HCT116 (cell line): ENCODE measurements around the gene SNTG2. TPM values are rescaled to one million over a fixed set of nuclear protein-coding genes. Genes with fewer than 3 reads are reported as not detected.

Source experiments
- ATAC-seq: fragments of 200-7000 bp; cut with Tn5 transposase; 2 replicates; pipeline ENCODE4 v1.9.1; 2020; ENCODE audit warnings: mild to moderate bottlenecking, moderate library complexity
- BruUV-seq: library from RNA; stranded (reverse); fragments of 400-500 nt; replicated peaks from 2 replicates; lab custom pipeline; 2021; lab: Mats Ljungman, UMichigan
- CTCF ChIA-PET: fragments of 300-600 bp; sonication (Branson Sonifier 250); formaldehyde crosslinking; loops from one replicate; lab custom pipeline; 2021; ENCODE audit warnings: antibody characterized with exemption; lab: Charles Lee
- POLR2A ChIA-PET: fragments of 300-600, 350-600 bp; sonication (Branson Sonifier 250); formaldehyde crosslinking; loops from one replicate; lab custom pipeline; 2021; ENCODE audit warnings: antibody characterized with exemption; lab: Charles Lee
- RAD21 ChIA-PET, 2 experiments: fragments of 300-600 bp; sonication (Branson Sonifier 250); formaldehyde crosslinking; loops; one replicate each; lab custom pipeline; 2023; ENCODE audit warnings: low total read pairs in 2 of 2; ENCODE audit not compliant: uncharacterized antibody in 2 of 2, unreplicated experiment in 2 of 2, low non-redundant PET in 1 of 2; lab: Charles Lee
- DNase-seq: peaks from one replicate; pipeline ENCODE4 v3.0.0-alpha.2; 2010; ENCODE audit warnings: low read depth, low spot score
- H2AFZ ChIP-seq: fragments of 200-600 bp; shearing (Covaris generic), sonication (generic); 2 replicates; pipeline ENCODE4 v1.6.1; 2017; ENCODE audit warnings: low read depth, mixed run types, mixed read lengths, antibody characterized with exemption, low read length; ENCODE audit not compliant: poor library complexity, severe bottlenecking
- H3K27ac ChIP-seq: 2 replicates; pipeline ENCODE4 v1.5.1; 2012; ENCODE audit warnings: low read depth, low read length
- H3K27me3 ChIP-seq: fragments of 200-600 bp; sonication (generic); 2 replicates; pipeline ENCODE4 v1.6.1; 2016; ENCODE audit warnings: mixed run types, low read length, mixed read lengths; ENCODE audit not compliant: insufficient read depth
- H3K36me3 ChIP-seq, 2 experiments: fragments of 200-500 bp in 1 of 2; fragments of 200-600 bp in 1 of 2; sonication (Bioruptor generic) in 1 of 2; sonication (generic) in 1 of 2; 2 replicates each; pipeline versions ENCODE4 v1.5.1 to v1.6.1; 2014 to 2016; ENCODE audit warnings: low read length in 2 of 2, inconsistent platforms in 1 of 2, mixed read lengths in 1 of 2, mixed run types in 1 of 2; ENCODE audit not compliant: insufficient read depth in 2 of 2, control insufficient read depth in 1 of 2
- H3K4me1 ChIP-seq, 2 experiments: fragments of 200-600 bp in 1 of 2; sonication (generic) in 1 of 2; 2 replicates each; pipeline versions ENCODE4 v1.5.1 to v1.6.1; 2012 to 2017; ENCODE audit warnings: low read length in 2 of 2, inconsistent platforms in 1 of 2, mild to moderate bottlenecking in 1 of 2, mixed read lengths in 1 of 2, mixed run types in 1 of 2, moderate library complexity in 1 of 2; ENCODE audit not compliant: insufficient read depth in 2 of 2, control insufficient read depth in 1 of 2
- H3K4me2 ChIP-seq: fragments of 200-600 bp; sonication (generic); 2 replicates; pipeline ENCODE4 v1.6.1; 2017; ENCODE audit warnings: mixed run types, low read length, mixed read lengths
- H3K4me3 ChIP-seq, 2 experiments: fragments of 200-600 bp in 1 of 2; sonication (generic) in 1 of 2; replicated peaks in 1 of 2; 2 replicates each; pipeline ENCODE4 v1.5.1; 2011 to 2016; ENCODE audit warnings: low read length in 2 of 2, control low read depth in 1 of 2, low read depth in 1 of 2, mild to moderate bottlenecking in 1 of 2, mixed read lengths in 1 of 2, mixed run types in 1 of 2
- H3K79me2 ChIP-seq: fragments of 200-600 bp; sonication (generic); 2 replicates; pipeline ENCODE4 v1.6.1; 2017; ENCODE audit warnings: mild to moderate bottlenecking, mixed run types, low read length, moderate library complexity, mixed read lengths; ENCODE audit not compliant: insufficient read depth
- H3K9ac ChIP-seq: fragments of 200-600 bp; sonication (generic); 2 replicates; pipeline ENCODE4 v1.6.1; 2016; ENCODE audit warnings: low read length, mixed read lengths
- H3K9me2 ChIP-seq: fragments of 200-600 bp; sonication (generic), shearing (Covaris generic); 2 replicates; pipeline ENCODE4 v1.6.1; 2017; ENCODE audit warnings: mixed run types, mild to moderate bottlenecking, moderate library complexity; ENCODE audit not compliant: insufficient read depth
- H3K9me3 ChIP-seq, 2 experiments: fragments of 200-500 bp in 1 of 2; fragments of 200-600 bp in 1 of 2; sonication (Bioruptor generic) in 1 of 2; sonication (generic) in 1 of 2; 2 replicates each; pipeline ENCODE4 v1.6.1; 2014 to 2017; ENCODE audit warnings: low read length in 2 of 2, mixed read lengths in 2 of 2, inconsistent platforms in 1 of 2, low read depth in 1 of 2, mild to moderate bottlenecking in 1 of 2, mixed run types in 1 of 2, moderate library complexity in 1 of 2; ENCODE audit not compliant: control insufficient read depth in 1 of 2, insufficient read depth in 1 of 2
- H4K20me1 ChIP-seq: fragments of 200-600 bp; sonication (generic), shearing (Covaris generic); 2 replicates; pipeline ENCODE4 v1.6.1; 2017; ENCODE audit warnings: mixed run types, mild to moderate bottlenecking, moderate library complexity; ENCODE audit not compliant: insufficient read depth
- ATF3 ChIP-seq: IDR thresholded peaks from 2 replicates; pipeline ENCODE4 v1.6.1; 2012
- CEBPB ChIP-seq: IDR thresholded peaks from 2 replicates; pipeline ENCODE4 v1.6.1; 2012; ENCODE audit warnings: low read depth
- CTCF ChIP-seq, 3 experiments: fragments of 200-600 bp in 1 of 3; sonication (generic) in 1 of 3; IDR thresholded peaks in 2 of 3; conservative IDR thresholded peaks in 1 of 3; 2 replicates each; pipeline ENCODE4 v1.5.1; 2012 to 2017; ENCODE audit warnings: low read depth in 2 of 3, low read length in 2 of 3, antibody characterized with exemption in 1 of 3, borderline replicate concordance in 1 of 3, control low read depth in 1 of 3, mild to moderate bottlenecking in 1 of 3, mixed read lengths in 1 of 3, mixed run types in 1 of 3, moderate library complexity in 1 of 3; ENCODE audit not compliant: insufficient read depth in 1 of 3
- EZH2phosphoT487 ChIP-seq: fragments of 200-600 bp; IDR thresholded peaks from 2 replicates; pipeline ENCODE4 v1.6.1; 2018; ENCODE audit warnings: antibody characterized with exemption, borderline replicate concordance
- FOSL1 ChIP-seq: IDR thresholded peaks from 2 replicates; pipeline ENCODE4 v1.6.1; 2012; ENCODE audit warnings: low read depth
- POLR2A ChIP-seq: IDR thresholded peaks from 2 replicates; pipeline ENCODE4 v1.7.0; 2011; ENCODE audit warnings: borderline replicate concordance; ENCODE audit not compliant: insufficient read depth, insufficient read length; ENCODE audit errors: extremely low read depth
- RAD21 ChIP-seq: IDR thresholded peaks from 2 replicates; pipeline ENCODE4 v1.6.1; 2012; ENCODE audit warnings: low read depth, mild to moderate bottlenecking
- SIN3A ChIP-seq: IDR thresholded peaks from 2 replicates; pipeline ENCODE4 v1.6.1; 2012; ENCODE audit warnings: low read depth
- SP1 ChIP-seq: IDR thresholded peaks from 2 replicates; pipeline ENCODE4 v1.6.1; 2012; ENCODE audit warnings: low read depth
- TCF7L2 ChIP-seq: IDR thresholded peaks from 2 replicates; pipeline ENCODE4 v1.7.0; 2011; ENCODE audit warnings: borderline replicate concordance, inconsistent platforms; ENCODE audit not compliant: insufficient read depth, insufficient read length; ENCODE audit errors: extremely low read depth
- ZFX ChIP-seq: fragments of 450-650 bp; IDR thresholded peaks from 2 replicates; pipeline ENCODE4 v1.6.1; 2017
- ZNF274 ChIP-seq: fragments of 200-500 bp; sonication (Bioruptor generic); IDR thresholded peaks from 2 replicates; pipeline ENCODE4 v1.6.1; 2014; ENCODE audit warnings: mild to moderate bottlenecking, low read depth, low read length, inconsistent platforms
- intact Hi-C: fragments of 100-400 bp; cut with micrococcal nuclease; formaldehyde crosslinking; loops from 2 replicates; pipeline ENCODE4 v1.10.0; 2022
- total RNA-seq: library from RNA; stranded (reverse); gene quantifications from one replicate; pipeline ENCODE4 v1.2.1, GENCODE V29; 2021; ENCODE audit not compliant: unreplicated experiment
- TF ChIP-seq, protein P1 (sequence below): IDR thresholded peaks from 2 replicates; pipeline ENCODE4 v1.6.1; 2012

SNTG2 gene
- total RNA-seq, 1 experiment from 2014 or later, result not detected

DNA sequence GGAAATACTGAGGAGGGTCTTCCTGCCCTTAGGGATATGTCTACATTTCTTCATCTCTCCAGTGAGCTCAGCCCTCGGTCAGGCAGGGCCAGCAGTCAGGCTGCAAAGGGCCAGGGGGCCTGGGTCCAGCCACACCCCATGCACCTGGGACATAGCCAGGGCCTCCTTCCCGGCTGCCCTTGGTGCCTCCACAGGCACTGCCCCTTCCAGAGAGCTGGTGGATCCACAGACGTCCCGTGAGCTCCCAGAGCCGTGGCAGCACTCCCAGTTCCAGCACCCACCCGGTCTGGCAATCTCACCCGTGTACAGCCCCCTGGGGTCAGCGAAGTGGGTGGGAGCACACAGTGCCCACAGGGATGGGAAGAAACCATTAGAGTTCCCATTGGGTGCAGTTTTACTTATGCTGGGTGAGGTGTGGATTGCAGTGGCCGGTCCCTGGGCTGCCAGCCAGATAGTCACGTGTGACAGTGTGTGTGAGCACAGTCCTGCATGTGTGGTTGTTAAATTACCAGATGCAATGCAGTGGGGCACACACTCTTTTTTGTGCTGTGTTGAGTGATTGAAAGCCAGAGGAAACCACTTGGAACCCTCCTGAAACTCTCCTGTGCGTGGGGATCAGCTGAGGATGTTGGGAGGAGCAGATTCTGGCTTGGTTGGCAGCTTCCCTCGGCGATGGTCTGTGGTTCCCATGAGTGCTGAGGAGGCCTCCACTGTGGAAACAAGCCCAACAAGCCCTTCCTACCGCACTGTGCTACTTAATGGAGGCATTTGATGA is 131.0 kb downstream of the SNTG2 start:
- ChIA-PET RAD21 (no interaction called here), CTCF (no interaction called here), POLR2A (no interaction called here)
- Histone ChIP-seq H3K79me2 (no peaks in the 10 kb centered on the region), H3K4me3 (no peak overlapping the region), H3K27ac (no peak overlapping the region), H4K20me1 (no peaks in the 10 kb centered on the region), H3K27me3 (peaks cover 13% of the 10 kb centered on the region; the same call in 1 of the 2 replicates), H3K9me3 (no peaks in the 10 kb centered on the region), H3K4me2 (no peak overlapping the region), H3K9me2 (no peaks in the 10 kb centered on the region), H2AFZ (no peak overlapping the region), H3K4me1 (no peaks in the 10 kb centered on the region), H3K9ac (no peak overlapping the region), H3K36me3 (no peaks in the 10 kb centered on the region)
- TF ChIP-seq RAD21, result no peak
- no peak for TF ChIP-seq EZH2phosphoT487
- TF ChIP-seq CTCF (IDR thresholded peaks at IDR 0.05 in 2 of 3, conservative IDR thresholded peaks at IDR 0.05 in 1 of 3; ENCODE audit: borderline replicate concordance in 1 of 3, insufficient read depth in 1 of 3, low read depth in 2 of 3, low read length in 2 of 3), result no peak
- no peak for TF ChIP-seq SIN3A
- DNase-seq, result no peak
- no peak for ATAC-seq
- intact Hi-C loops, result no loop called here
- BruUV-seq, result no TSS peak

- no peak overlapping the region for H3K4me2 ChIP-seq
- no peaks in the 10 kb centered on the region for H4K20me1 ChIP-seq
- RAD21 ChIA-PET, result no interaction called here
- intact Hi-C loops, result no loop called here
- no peak for ATAC-seq
- CTCF ChIA-PET, result no interaction called here
- H3K79me2 ChIP-seq, result no peaks in the 10 kb centered on the region
- POLR2A ChIA-PET, result no interaction called here
- no peaks in the 10 kb centered on the region for H3K4me1 ChIP-seq
- no peaks in the 10 kb centered on the region for H3K9me3 ChIP-seq
- no peak overlapping the region for H2AFZ ChIP-seq
- no peak overlapping the region for H3K4me3 ChIP-seq
- peaks cover 13% of the 10 kb centered on the region; the same call in 1 of the 2 replicates for H3K27me3 ChIP-seq
- H3K36me3 ChIP-seq, result no peaks in the 10 kb centered on the region
- H3K9ac ChIP-seq, result no peak overlapping the region
- BruUV-seq, result no TSS peak
- no peak for DNase-seq
- H3K9me2 ChIP-seq, result no peaks in the 10 kb centered on the region
- H3K27ac ChIP-seq, result no peak overlapping the region
- TF ChIP-seq ZFX, result no peak
- TF ChIP-seq SP1, result no peak
- TF ChIP-seq ZNF274, result no peak
- no peak for TF ChIP-seq CEBPB
- TF ChIP-seq TCF7L2, result no peak
- TF ChIP-seq, protein P1, sequence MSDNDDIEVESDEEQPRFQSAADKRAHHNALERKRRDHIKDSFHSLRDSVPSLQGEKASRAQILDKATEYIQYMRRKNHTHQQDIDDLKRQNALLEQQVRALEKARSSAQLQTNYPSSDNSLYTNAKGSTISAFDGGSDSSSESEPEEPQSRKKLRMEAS, result no peak
- TF ChIP-seq ATF3, result no peak
- TF ChIP-seq POLR2A, result no peak
- TF ChIP-seq SIN3A, result no peak
- TF ChIP-seq RAD21, result no peak
- no peak for TF ChIP-seq CTCF (IDR thresholded peaks at IDR 0.05 in 2 of 3, conservative IDR thresholded peaks at IDR 0.05 in 1 of 3; ENCODE audit: borderline replicate concordance in 1 of 3, insufficient read depth in 1 of 3, low read depth in 2 of 3, low read length in 2 of 3)
- no peak for TF ChIP-seq FOSL1
Measured at GRCh38 chr2:1082456-1083205, 132.0 kb downstream of the SNTG2 start.
